Measurements from ENCODE around the gene ARMC8.
"Not testable (repeated sequence)": the region's sequence is repeated elsewhere in the genome, so short reads cannot be mapped to it uniquely, and the experiment has no call there.

Gene ARMC8, protein sequence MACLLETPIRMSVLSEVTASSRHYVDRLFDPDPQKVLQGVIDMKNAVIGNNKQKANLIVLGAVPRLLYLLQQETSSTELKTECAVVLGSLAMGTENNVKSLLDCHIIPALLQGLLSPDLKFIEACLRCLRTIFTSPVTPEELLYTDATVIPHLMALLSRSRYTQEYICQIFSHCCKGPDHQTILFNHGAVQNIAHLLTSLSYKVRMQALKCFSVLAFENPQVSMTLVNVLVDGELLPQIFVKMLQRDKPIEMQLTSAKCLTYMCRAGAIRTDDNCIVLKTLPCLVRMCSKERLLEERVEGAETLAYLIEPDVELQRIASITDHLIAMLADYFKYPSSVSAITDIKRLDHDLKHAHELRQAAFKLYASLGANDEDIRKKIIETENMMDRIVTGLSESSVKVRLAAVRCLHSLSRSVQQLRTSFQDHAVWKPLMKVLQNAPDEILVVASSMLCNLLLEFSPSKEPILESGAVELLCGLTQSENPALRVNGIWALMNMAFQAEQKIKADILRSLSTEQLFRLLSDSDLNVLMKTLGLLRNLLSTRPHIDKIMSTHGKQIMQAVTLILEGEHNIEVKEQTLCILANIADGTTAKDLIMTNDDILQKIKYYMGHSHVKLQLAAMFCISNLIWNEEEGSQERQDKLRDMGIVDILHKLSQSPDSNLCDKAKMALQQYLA

GRCh38 chr3:138187296-138188012, at the start of gene ARMC8:
ARMC8 (plus strand) TSS chr3:138187301; CDS start chr3:138187555, 254 bp downstream.
- peak; percentile 94 for DNase-seq (ENCODE audit: low spot score)

DNA sequence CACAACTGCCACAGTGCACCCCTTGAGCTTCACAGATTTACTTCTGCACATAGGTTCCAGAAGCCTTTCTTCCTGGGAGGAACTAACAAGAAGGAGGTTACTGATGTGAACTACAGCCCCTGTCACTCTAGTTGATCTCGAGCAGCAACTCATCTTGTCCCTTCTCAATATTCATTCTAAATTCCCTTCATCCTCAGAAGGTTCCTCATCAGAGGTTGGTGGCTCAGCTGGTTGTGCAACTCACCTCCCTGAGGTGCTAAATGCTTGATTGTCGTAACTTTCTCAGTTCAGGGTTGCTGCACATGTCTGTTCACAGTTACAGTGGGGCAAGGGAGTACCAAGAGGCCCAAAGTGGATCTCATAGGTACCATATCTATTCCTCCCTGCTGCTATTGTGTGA, 49.2 kb upstream of the ARMC8 start:
- no peak for DNase-seq (ENCODE audit: low spot score)

DNA sequence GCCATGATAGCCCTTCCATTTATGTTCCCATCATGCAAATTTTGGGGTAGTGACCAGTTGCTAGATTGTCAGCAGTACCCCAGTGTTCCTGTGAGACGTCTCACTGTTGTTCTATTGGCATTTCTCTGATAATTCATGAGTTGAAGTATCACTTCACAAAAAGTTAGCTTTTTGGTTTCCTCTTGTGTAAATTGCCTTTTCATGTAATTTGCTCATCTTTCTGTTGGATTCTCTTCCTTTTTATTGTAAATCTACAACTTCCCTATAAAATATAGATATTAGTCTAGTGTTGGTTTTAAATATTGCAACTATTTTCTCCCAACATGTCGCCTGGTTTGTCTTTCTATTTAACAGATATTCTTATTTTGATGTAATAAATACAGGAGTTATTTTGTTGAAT, 47.4 kb upstream of the ARMC8 start:
- DNase-seq (ENCODE audit: low spot score), result no peak

DNA sequence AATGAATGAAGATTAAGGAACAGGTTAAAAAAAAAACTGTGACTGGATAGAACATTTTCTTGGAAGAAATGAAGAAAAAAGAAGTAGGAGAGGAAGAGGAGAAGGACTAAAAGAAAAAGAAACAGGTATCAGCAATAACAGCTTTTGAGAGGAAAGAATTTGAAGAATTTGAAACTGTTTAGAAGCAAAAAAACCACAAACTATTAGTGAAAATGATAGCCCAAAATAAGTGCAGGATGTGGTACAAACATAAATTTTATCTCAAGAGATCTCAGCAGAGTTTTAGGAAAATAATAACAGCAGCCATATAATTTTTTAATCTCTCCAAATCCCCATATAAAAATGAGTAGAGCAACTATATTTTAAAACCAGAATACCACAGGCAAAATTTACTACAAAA, 46.2 kb upstream of the ARMC8 start:
- no peak for DNase-seq (ENCODE audit: low spot score)

GRCh38 chr3:138142181-138142580, 44.9 kb upstream of the ARMC8 start:
- not testable (repeated sequence) for DNase-seq (ENCODE audit: low spot score)

GRCh38 chr3:138148503-138148902, 38.6 kb upstream of the ARMC8 start:
- no peak for DNase-seq (ENCODE audit: low spot score)

GRCh38 chr3:138154534-138154933, 32.6 kb upstream of the ARMC8 start:
- DNase-seq (ENCODE audit: low spot score), result no peak

GRCh38 chr3:138157743-138158142, 29.4 kb upstream of the ARMC8 start:
- no peak for DNase-seq (ENCODE audit: low spot score)

DNA sequence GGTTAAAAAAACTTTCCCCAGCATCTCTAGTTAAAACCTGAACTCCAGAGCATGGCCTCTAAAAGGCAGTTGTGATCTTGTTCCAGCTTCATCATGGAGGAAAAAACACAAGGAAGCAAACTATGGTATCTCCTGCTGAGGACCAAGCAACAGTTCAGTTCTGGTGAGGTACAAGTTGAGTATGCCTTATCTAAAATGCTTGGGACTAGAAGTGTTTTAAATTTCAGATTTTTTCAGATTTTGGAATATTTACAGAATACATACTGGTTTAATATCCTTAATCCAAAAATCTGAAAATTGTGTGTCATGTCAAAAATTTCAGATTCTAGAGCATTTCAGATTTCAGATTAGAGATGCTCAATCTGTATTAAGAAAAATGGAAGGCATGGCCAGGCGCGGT, 22.0 kb upstream of the ARMC8 start:
- no peak for DNase-seq (ENCODE audit: low spot score)

DNA sequence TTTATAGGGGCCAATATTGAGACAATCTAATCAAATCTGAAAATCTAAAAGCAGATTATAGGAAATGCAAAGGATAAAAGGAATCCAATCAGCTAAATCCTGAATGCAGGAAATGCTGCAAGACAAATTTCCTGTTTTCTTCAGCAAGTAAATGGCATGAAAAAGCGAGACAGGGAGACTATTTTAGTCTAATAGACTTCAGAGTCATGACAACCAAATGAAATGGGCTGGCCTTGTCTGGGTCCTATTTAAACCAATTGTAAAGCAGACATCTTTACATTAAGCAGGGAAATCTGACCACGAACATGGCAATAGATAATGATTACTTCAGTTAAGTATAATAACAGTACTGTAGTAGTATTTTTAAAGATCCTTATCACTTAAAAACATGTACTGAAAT, 14.5 kb upstream of the ARMC8 start:
- DNase-seq (ENCODE audit: low spot score), result no peak

DNA sequence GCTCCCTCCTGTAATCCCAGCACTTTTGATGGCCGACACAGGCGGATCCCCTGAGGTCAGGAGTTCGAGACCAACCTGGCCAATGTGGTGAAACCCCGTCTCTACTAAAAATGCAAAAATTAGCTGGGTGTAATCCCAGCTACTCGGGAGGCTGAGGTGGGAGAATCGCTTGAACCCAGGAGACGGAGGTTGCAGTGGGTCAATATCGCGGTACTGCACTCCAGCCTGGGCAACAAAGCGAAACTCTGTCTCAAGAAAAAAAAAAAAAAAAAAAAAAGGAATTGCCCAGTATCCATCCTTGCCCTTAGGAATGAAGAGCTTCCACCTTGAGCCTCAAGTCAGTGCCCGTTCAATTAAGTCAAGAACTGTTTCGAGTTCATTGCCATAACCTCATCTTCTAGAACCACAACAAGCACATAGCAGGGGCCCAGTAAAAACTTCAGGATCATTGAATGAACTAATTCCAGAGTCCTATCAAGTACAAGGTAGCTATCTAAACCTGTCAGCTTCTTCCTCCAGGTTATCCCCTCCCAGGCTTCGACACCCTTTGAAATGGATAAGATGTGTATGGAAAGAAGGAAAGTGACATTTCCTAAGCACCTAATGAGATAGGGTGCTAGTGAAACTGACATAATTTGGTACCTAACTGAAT, 13.2 kb upstream of the ARMC8 start:
- DNase-seq (ENCODE audit: low spot score), result no peak

- peak; percentile 73 for DNase-seq (ENCODE audit: low spot score)
These were observed 12.5 kb upstream of the ARMC8 start, which contains the start of gene DBR1 for GRCh38 chr3:138174421-138175131. DBR1 (minus strand) TSS chr3:138174921; CDS start chr3:138174795, 126 bp downstream.

- DNase-seq (ENCODE audit: low spot score), result peak; percentile 51
These were observed 6.6 kb upstream of the ARMC8 start for GRCh38 chr3:138180375-138181029.

GRCh38 chr3:138184994-138185393, 2.1 kb upstream of the ARMC8 start:
- DNase-seq (ENCODE audit: low spot score), result no peak

DNA sequence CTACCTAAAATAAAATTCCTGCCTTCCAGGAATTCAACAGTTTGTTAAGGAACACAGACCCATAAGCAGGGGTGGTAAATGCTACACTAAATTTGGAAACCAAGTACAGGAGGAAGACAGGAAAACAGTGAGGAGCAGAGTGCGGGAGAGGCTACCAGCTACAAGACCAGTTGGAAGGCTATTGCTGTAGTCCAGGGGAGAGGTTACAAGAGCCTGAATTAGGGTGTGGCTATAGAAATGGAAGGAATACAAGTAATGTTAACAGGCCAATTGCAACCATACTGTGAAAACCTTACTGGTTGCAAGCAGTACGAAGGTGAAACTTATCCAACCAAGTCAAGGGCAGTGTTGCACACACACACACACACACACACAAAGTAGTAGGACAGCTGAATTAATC, 880 bp upstream of the ARMC8 start:
- no peak for DNase-seq (ENCODE audit: low spot score)

- DNase-seq (ENCODE audit: low spot score), result peak; percentile 38
These were observed 252 bp upstream of the ARMC8 start for GRCh38 chr3:138186803-138187295.

- DNase-seq (ENCODE audit: low spot score), result no peak
These were observed 1.1 kb downstream of the ARMC8 start for GRCh38 chr3:138188013-138188730.

GRCh38 chr3:138195481-138195880, 8.4 kb downstream of the ARMC8 start:
- no peak for DNase-seq (ENCODE audit: low spot score)

- no peak for DNase-seq (ENCODE audit: low spot score)
These were observed 8.9 kb downstream of the ARMC8 start for GRCh38 chr3:138196023-138196422.

- DNase-seq (ENCODE audit: low spot score), result no peak
These were observed 10.0 kb downstream of the ARMC8 start for GRCh38 chr3:138197058-138197457.
